ENCODE data around the gene PHEX. TPM values are rescaled to one million over a fixed set of nuclear protein-coding genes. Genes with fewer than 3 reads are reported as not detected.

PHEX gene
- total RNA-seq, 4 donors from 2014 or later, result 0.52 to 1.2 (median 0.65) TPM

GRCh38 chrX:21991504-21991903 is 40.6 kb upstream of the PHEX start:
- 100% methylated on average over 3 of the region's 3 CpGs for WGBS
- H3K36me3 ChIP-seq, result peaks cover 0 to 23% (median 6%) of the 10 kb centered on the region in 4 donors
- intact Hi-C loops (cut with DNase I), result no loop called here
- H3K27me3 ChIP-seq, result no peaks in the 10 kb centered on the region
- peaks cover 0 to 4% (median 0%) of the 10 kb centered on the region in 4 donors for H3K4me1 ChIP-seq
- no peak for TF ChIP-seq CTCF (IDR thresholded peaks at IDR 0.05)
- TF ChIP-seq POLR2A (IDR thresholded peaks at IDR 0.05; ENCODE audit: low read depth), result no peak
- no peak for TF ChIP-seq EP300 (IDR thresholded peaks at IDR 0.05)
- no peak for TF ChIP-seq POLR2AphosphoS5 (IDR thresholded peaks at IDR 0.05)
- H3K27ac ChIP-seq (replicated peaks in 1 of 4), result no peak overlapping the region
- DNase-seq (ENCODE audit: extremely low spot score), result no peak
- no peak overlapping the region for H3K4me3 ChIP-seq
- H3K9me3 ChIP-seq, result no peaks in the 10 kb centered on the region

- Histone ChIP-seq H3K4me1 (no peaks in the 10 kb centered on the region), H3K27ac (replicated peaks in 1 of 4) (no peak overlapping the region), H3K27me3 (no peaks in the 10 kb centered on the region), H3K36me3 (peaks cover 0 to 19% (median 5%) of the 10 kb centered on the region in 4 donors), H3K4me3 (no peak overlapping the region), H3K9me3 (no peaks in the 10 kb centered on the region)
- TF ChIP-seq POLR2AphosphoS5 (IDR thresholded peaks at IDR 0.05) (no peak), CTCF (IDR thresholded peaks at IDR 0.05) (no peak), EP300 (IDR thresholded peaks at IDR 0.05) (no peak), POLR2A (IDR thresholded peaks at IDR 0.05; ENCODE audit: low read depth) (no peak)
- no peak for DNase-seq (ENCODE audit: extremely low spot score)
- intact Hi-C loops (cut with DNase I), result no loop called here
- WGBS, result 60% methylated on average over 8 of the region's 8 CpGs
Measured at GRCh38 chrX:21993265-21993664, 38.9 kb upstream of the PHEX start.

- intact Hi-C loops (cut with DNase I), result no loop called here
- 78% methylated on average over 10 of the region's 10 CpGs for WGBS
Measured at GRCh38 chrX:21996872-21997455, 35.2 kb upstream of the PHEX start.

GRCh38 chrX:21998037-21998436 is 34.1 kb upstream of the PHEX start:
- no peak for DNase-seq (ENCODE audit: extremely low spot score)
- WGBS, result 72% methylated on average over 4 of the region's 4 CpGs
- peaks cover 0 to 6% (median 0%) of the 10 kb centered on the region in 4 donors for H3K36me3 ChIP-seq
- intact Hi-C loops (cut with DNase I), result no loop called here
- peaks cover 0 to 3% (median 0%) of the 10 kb centered on the region in 4 donors for H3K9me3 ChIP-seq
- H3K27ac ChIP-seq (replicated peaks in 1 of 4), result no peak overlapping the region
- no peaks in the 10 kb centered on the region for H3K4me1 ChIP-seq
- no peaks in the 10 kb centered on the region for H3K27me3 ChIP-seq
- TF ChIP-seq CTCF (IDR thresholded peaks at IDR 0.05) (no peak), POLR2A (IDR thresholded peaks at IDR 0.05; ENCODE audit: low read depth) (no peak), POLR2AphosphoS5 (IDR thresholded peaks at IDR 0.05) (no peak), EP300 (IDR thresholded peaks at IDR 0.05) (no peak)
- no peak overlapping the region for H3K4me3 ChIP-seq

More at GRCh38 chrX:21996872-21997455, 35.2 kb upstream of the PHEX start:
- H3K4me1 ChIP-seq, result no peaks in the 10 kb centered on the region
- H3K27me3 ChIP-seq, result no peaks in the 10 kb centered on the region
- H3K27ac ChIP-seq (replicated peaks in 1 of 4), result no peak overlapping the region
- H3K9me3 ChIP-seq, result peaks cover 0 to 3% (median 0%) of the 10 kb centered on the region in 4 donors
- DNase-seq (ENCODE audit: extremely low spot score), result no peak
- H3K4me3 ChIP-seq, result no peak overlapping the region
- H3K36me3 ChIP-seq, result peaks cover 0 to 11% (median 0%) of the 10 kb centered on the region in 4 donors
- no peak for TF ChIP-seq CTCF (IDR thresholded peaks at IDR 0.05)
- peak in 1 of 2 donors; percentile 12 for TF ChIP-seq POLR2AphosphoS5 (IDR thresholded peaks at IDR 0.05)

GRCh38 chrX:22004866-22005265 is 27.3 kb upstream of the PHEX start:
- TF ChIP-seq POLR2AphosphoS5 (IDR thresholded peaks at IDR 0.05) (no peak), POLR2A (IDR thresholded peaks at IDR 0.05; ENCODE audit: low read depth) (no peak), CTCF (IDR thresholded peaks at IDR 0.05) (no peak), EP300 (IDR thresholded peaks at IDR 0.05) (no peak)

More at GRCh38 chrX:22004866-22005265, 27.3 kb upstream of the PHEX start:
- H3K4me3 ChIP-seq, result no peak overlapping the region
- 85% methylated on average over 7 of the region's 10 CpGs for WGBS
- H3K9me3 ChIP-seq, result peaks cover 0 to 12% (median 0%) of the 10 kb centered on the region in 4 donors
- no peaks in the 10 kb centered on the region for H3K36me3 ChIP-seq
- no peak overlapping the region for H3K27ac ChIP-seq (replicated peaks in 1 of 4)
- H3K4me1 ChIP-seq, result no peaks in the 10 kb centered on the region
- DNase-seq (ENCODE audit: extremely low spot score), result no peak
- intact Hi-C loops (cut with DNase I), result no loop called here
- no peaks in the 10 kb centered on the region for H3K27me3 ChIP-seq

All from esophagus muscularis mucosa (tissue), 4 donors.